H9 (cell line): ENCODE results near the gene OTOL1. TPM values are rescaled to one million over a fixed set of nuclear protein-coding genes. Genes with fewer than 3 reads are reported as not detected.

ENCODE experiments used
- DNase-seq: peaks from one replicate; pipeline ENCODE4 v3.0.0-alpha.2; 2017
- H2AFZ ChIP-seq: one replicate; pipeline ENCODE4 v1.6.1; 2013; ENCODE audit warnings: mild to moderate bottlenecking, low read length, control low read depth, moderate library complexity
- H2AK5ac ChIP-seq: 2 replicates; pipeline ENCODE4 v1.6.1; 2013; ENCODE audit warnings: low read length, control low read depth, mixed read lengths; ENCODE audit not compliant: insufficient read length
- H2BK120ac ChIP-seq: one replicate; pipeline ENCODE4 v1.6.1; 2013; ENCODE audit warnings: low read depth, mild to moderate bottlenecking, low read length, control low read depth, inconsistent platforms; ENCODE audit not compliant: poor library complexity, severe bottlenecking
- H2BK12ac ChIP-seq: 2 replicates; pipeline ENCODE4 v1.6.1; 2013; ENCODE audit warnings: low read length, control low read depth, mixed read lengths, low read depth; ENCODE audit not compliant: insufficient read length
- H2BK15ac ChIP-seq: 2 replicates; pipeline ENCODE4 v1.6.1; 2013; ENCODE audit warnings: low read depth, low read length, control low read depth
- H2BK20ac ChIP-seq: one replicate; pipeline ENCODE4 v1.6.1; 2013; ENCODE audit warnings: low read depth, mild to moderate bottlenecking, low read length, control low read depth, inconsistent platforms; ENCODE audit not compliant: poor library complexity, severe bottlenecking
- H2BK5ac ChIP-seq: 2 replicates; pipeline ENCODE4 v1.6.1; 2013; ENCODE audit warnings: low read length, control low read depth, mixed read lengths; ENCODE audit not compliant: insufficient read length
- H3K14ac ChIP-seq: 2 replicates; pipeline ENCODE4 v1.6.1; 2013; ENCODE audit warnings: low read length, control low read depth; ENCODE audit not compliant: insufficient read depth
- H3K18ac ChIP-seq: 2 replicates; pipeline ENCODE4 v1.6.1; 2013; ENCODE audit warnings: low read depth, mild to moderate bottlenecking, mixed read lengths, low read length, control low read depth; ENCODE audit not compliant: insufficient read length
- H3K23ac ChIP-seq: 2 replicates; pipeline ENCODE4 v1.6.1; 2013; ENCODE audit warnings: low read length, control low read depth, mixed read lengths, low read depth; ENCODE audit not compliant: insufficient read length
- H3K23me2 ChIP-seq: 2 replicates; pipeline ENCODE4 v1.6.1; 2013; ENCODE audit warnings: low read depth, mild to moderate bottlenecking, mixed read lengths, low read length, control low read depth; ENCODE audit not compliant: insufficient read length, poor library complexity, severe bottlenecking
- H3K27ac ChIP-seq: 2 replicates; pipeline ENCODE4 v1.5.1; 2013; ENCODE audit warnings: low read length, control low read depth, mixed read lengths, low read depth; ENCODE audit not compliant: insufficient read length
- H3K27me3 ChIP-seq: 2 replicates; pipeline ENCODE4 v1.6.1; 2013; ENCODE audit warnings: low read length, control low read depth, inconsistent platforms; ENCODE audit not compliant: insufficient read depth
- H3K4ac ChIP-seq: 2 replicates; pipeline ENCODE4 v1.6.1; 2013; ENCODE audit warnings: low read depth, mild to moderate bottlenecking, control low read depth, inconsistent platforms, low read length, moderate library complexity
- H3K4me1 ChIP-seq: 2 replicates; pipeline ENCODE4 v1.6.1; 2013; ENCODE audit warnings: low read length, control low read depth, inconsistent platforms; ENCODE audit not compliant: insufficient read depth
- H3K4me2 ChIP-seq: 2 replicates; pipeline ENCODE4 v1.6.1; 2013; ENCODE audit warnings: low read length, control low read depth, mixed read lengths; ENCODE audit not compliant: insufficient read length, insufficient read depth
- H3K56ac ChIP-seq: 2 replicates; pipeline ENCODE4 v1.6.1; 2013; ENCODE audit warnings: low read depth, mild to moderate bottlenecking, mixed read lengths, low read length, control low read depth; ENCODE audit not compliant: insufficient read length
- H3K79me1 ChIP-seq: 2 replicates; pipeline ENCODE4 v1.6.1; 2013; ENCODE audit warnings: low read depth, mild to moderate bottlenecking, moderate library complexity, low read length, control low read depth, inconsistent platforms; ENCODE audit not compliant: insufficient read depth, poor library complexity, severe bottlenecking
- H3K79me2 ChIP-seq: 2 replicates; pipeline ENCODE4 v1.6.1; 2013; ENCODE audit warnings: low read length, control low read depth, inconsistent platforms; ENCODE audit not compliant: insufficient read depth
- H3K9ac ChIP-seq: 2 replicates; pipeline ENCODE4 v1.6.1; 2013; ENCODE audit warnings: low read length, control low read depth, mixed read lengths; ENCODE audit not compliant: insufficient read length; ENCODE audit errors: extremely low read depth
- H3K9me3 ChIP-seq: one replicate; pipeline ENCODE4 v1.6.1; 2013; ENCODE audit warnings: low read depth, low read length, inconsistent platforms; ENCODE audit not compliant: control insufficient read depth
- H3T11ph ChIP-seq: one replicate; pipeline ENCODE4 v1.6.1; 2013; ENCODE audit warnings: mild to moderate bottlenecking, low read length, control low read depth, inconsistent platforms
- H4K20me1 ChIP-seq: one replicate; pipeline ENCODE4 v1.6.1; 2013; ENCODE audit not compliant: control insufficient read depth, insufficient read length, insufficient read depth
- H4K5ac ChIP-seq: 2 replicates; pipeline ENCODE4 v1.6.1; 2013; ENCODE audit warnings: low read depth, mild to moderate bottlenecking, mixed read lengths, low read length, control low read depth; ENCODE audit not compliant: insufficient read length
- H4K8ac ChIP-seq: replicated peaks from 2 replicates; pipeline ENCODE4 v1.6.1; 2013; ENCODE audit warnings: low read length, control low read depth, mixed read lengths, low read depth; ENCODE audit not compliant: insufficient read length
- H4K91ac ChIP-seq: 2 replicates; pipeline ENCODE4 v1.6.1; 2013; ENCODE audit warnings: low read depth, mild to moderate bottlenecking, moderate library complexity, mixed read lengths, low read length, control low read depth; ENCODE audit not compliant: insufficient read length
- H3K27ac Mint-ChIP-seq, 3 experiments: 2 replicates in 2 of 3; 3 replicates in 1 of 3; pipeline ENCODE4 v1.8.0; 2020 to 2021; ENCODE audit warnings: mixed read lengths in 3 of 3, mild to moderate bottlenecking in 1 of 3, moderate library complexity in 1 of 3
- H3K27me3 Mint-ChIP-seq: 2 replicates; pipeline ENCODE4 v1.8.0; 2021; ENCODE audit warnings: low read depth, mild to moderate bottlenecking, moderate library complexity, mixed read lengths
- H3K36me3 Mint-ChIP-seq, 3 experiments: 2 replicates in 2 of 3; 3 replicates in 1 of 3; pipeline ENCODE4 v1.8.0; 2020 to 2021; ENCODE audit warnings: low read depth in 3 of 3, mixed read lengths in 3 of 3; ENCODE audit not compliant: insufficient read depth in 1 of 3
- H3K4me1 Mint-ChIP-seq, 2 experiments: 2 replicates each; pipeline ENCODE4 v1.8.0; 2020; ENCODE audit warnings: mixed read lengths in 2 of 2
- H3K4me3 Mint-ChIP-seq, 2 experiments: 2 replicates in 1 of 2; 3 replicates in 1 of 2; pipeline ENCODE4 v1.8.0; 2020 to 2021; ENCODE audit warnings: mild to moderate bottlenecking in 2 of 2, mixed read lengths in 2 of 2, moderate library complexity in 1 of 2
- H3K9me3 Mint-ChIP-seq, 2 experiments: 2 replicates in 1 of 2; 3 replicates in 1 of 2; pipeline ENCODE4 v1.8.0; 2020; ENCODE audit warnings: mild to moderate bottlenecking in 2 of 2, mixed read lengths in 2 of 2, moderate library complexity in 1 of 2
- CTCF ChIP-seq: fragments of 200-600 bp; sonication (generic); conservative IDR thresholded peaks from 3 replicates; pipeline ENCODE4 v1.8.0; 2021; ENCODE audit warnings: antibody characterized with exemption, mild to moderate bottlenecking
- WGBS: extraction: QIAGEN DNeasy Blood & Tissue Kit; methylation state at CpG from one replicate; pipeline ENCODE4 v1.1.7; 2013; ENCODE audit warnings: missing lambda C conversion rate, low lambda C conversion rate, mixed read lengths; ENCODE audit not compliant: insufficient read length; ENCODE audit errors: extremely low coverage; 5-methylcytosine and 5-hydroxymethylcytosine counted together
- total RNA-seq: library from RNA; stranded (reverse); gene quantifications from 2 replicates; pipeline ENCODE4 v1.2.1, GENCODE V29; 2021

OTOL1 gene
- total RNA-seq, 1 experiment from 2014 or later, result not detected

GRCh38 chr3:161545824-161546223, 49.2 kb downstream of the OTOL1 start:
- Histone ChIP-seq H2BK5ac (no peak overlapping the region), H4K8ac (no peak overlapping the region), H2AK5ac (no peak overlapping the region), H2BK15ac (no peak overlapping the region), H3K14ac (no peak overlapping the region), H2BK12ac (no peak overlapping the region), H3K27me3 (no peaks in the 10 kb centered on the region), H4K20me1 (no peaks in the 10 kb centered on the region), H3K4ac (no peak overlapping the region), H2BK120ac (no peak overlapping the region), H3K27ac (no peak overlapping the region), H2BK20ac (no peak overlapping the region), H4K91ac (no peak overlapping the region), H2AFZ (no peak overlapping the region), H3K79me1 (no peaks in the 10 kb centered on the region), H3T11ph (no peak overlapping the region), H3K23ac (no peak overlapping the region), H3K4me1 (no peaks in the 10 kb centered on the region; the same call in 1 of the 2 replicates), H3K4me2 (no peak overlapping the region), H3K79me2 (no peaks in the 10 kb centered on the region), H3K56ac (no peak overlapping the region), H3K9me3 (no peaks in the 10 kb centered on the region), H4K5ac (no peak overlapping the region), H3K23me2 (no peaks in the 10 kb centered on the region), H3K18ac (no peak overlapping the region), H3K9ac (no peak overlapping the region)
- no CpG with 5 or more reads among the region's 1 CpG for WGBS
- H3K9me3 Mint-ChIP-seq, result peaks cover 0 to 3% of the 10 kb centered on the region in 2 experiments; a peak in 2 of 5 replicates
- H3K4me1 Mint-ChIP-seq, result peaks cover 0 to 6% of the 10 kb centered on the region in 2 experiments; a peak in 2 of 4 replicates
- H3K27me3 Mint-ChIP-seq, result no peaks in the 10 kb centered on the region
- no peak overlapping the region for H3K4me3 Mint-ChIP-seq
- H3K27ac Mint-ChIP-seq, result no peak overlapping the region
- no peaks in the 10 kb centered on the region; a peak in 1 of 7 replicates for H3K36me3 Mint-ChIP-seq
- TF ChIP-seq CTCF, result no peak
- DNase-seq, result no peak
